ENCODE results near the gene SMIM36.
"Not testable (repeated sequence)": the region's sequence is repeated elsewhere in the genome, so short reads cannot be mapped to it uniquely, and the experiment has no call there.

The SMIM36 gene

GRCh38 chr17:55451203-55451641 is 60.0 kb downstream of the SMIM36 start:
- TF ChIP-seq CTCF (conservative IDR thresholded peaks at IDR 0.05; ENCODE audit: low read depth) = no peak
- no peak for DNase-seq (ENCODE audit: low spot score)
- POLR2A ChIA-PET (ENCODE audit: low non-redundant PET) = no interaction called here
- CTCF ChIA-PET = no interaction called here
- no peak overlapping the region for H3K27ac ChIP-seq

- ChIA-PET POLR2A (ENCODE audit: low non-redundant PET) (no interaction called here), CTCF (no interaction called here)
- H3K27ac ChIP-seq = no peak overlapping the region
- no peak for TF ChIP-seq CTCF (conservative IDR thresholded peaks at IDR 0.05; ENCODE audit: low read depth)
- no peak for DNase-seq (ENCODE audit: low spot score)
These were observed 60.9 kb downstream of the SMIM36 start for GRCh38 chr17:55450232-55450825.

GRCh38 chr17:55448681-55449080 is 62.6 kb downstream of the SMIM36 start:
- ChIA-PET CTCF (no interaction called here), POLR2A (ENCODE audit: low non-redundant PET) (no interaction called here)
- TF ChIP-seq CTCF (conservative IDR thresholded peaks at IDR 0.05; ENCODE audit: low read depth) = no peak
- no peak overlapping the region for H3K27ac ChIP-seq
- DNase-seq (ENCODE audit: low spot score) = no peak

GRCh38 chr17:55446581-55447205 is 64.6 kb downstream of the SMIM36 start:
- TF ChIP-seq CTCF (conservative IDR thresholded peaks at IDR 0.05; ENCODE audit: low read depth) = no peak
- no peak overlapping the region for H3K27ac ChIP-seq
- no peak for DNase-seq (ENCODE audit: low spot score)
- ChIA-PET CTCF (interaction anchor here (0.6 to 0.7 kb wide), 2 partner anchors 53 to 290 kb away, joined by 3 to 4 read pairs; no protein-coding TSS in a partner anchor), POLR2A (ENCODE audit: low non-redundant PET) (no interaction called here)

GRCh38 chr17:55446004-55446403 is 65.2 kb downstream of the SMIM36 start:
- POLR2A ChIA-PET (ENCODE audit: low non-redundant PET); H3K27ac ChIP-seq; DNase-seq (ENCODE audit: low spot score): not testable (repeated sequence)
- CTCF ChIA-PET = interaction anchor here (0.7 kb wide), 1 partner anchor 289 kb away, joined by 4 read pairs; no protein-coding TSS in a partner anchor

GRCh38 chr17:55444471-55445441 is 66.5 kb downstream of the SMIM36 start:
- ChIA-PET CTCF (interaction anchor here (0.6 kb wide), 1 partner anchor 29 kb away, joined by 3 read pairs; no protein-coding TSS in a partner anchor), POLR2A (ENCODE audit: low non-redundant PET) (no interaction called here)

More at GRCh38 chr17:55444471-55445441, 66.5 kb downstream of the SMIM36 start:
- TF ChIP-seq CTCF (conservative IDR thresholded peaks at IDR 0.05; ENCODE audit: low read depth) = no peak
- no peak overlapping the region for H3K27ac ChIP-seq
- no peak for DNase-seq (ENCODE audit: low spot score)
